Osteoblast (primary cell): ENCODE measurements around the gene DLG2. TPM values are rescaled to one million over a fixed set of nuclear protein-coding genes. Genes with fewer than 3 reads are reported as not detected.

Experiments
- DNase-seq: peaks from one replicate; pipeline ENCODE4 v3.0.0; 2011; ENCODE audit warnings: low spot score, mixed read lengths; ENCODE audit not compliant: insufficient read length; ENCODE audit errors: missing footprints
- H2AFZ ChIP-seq: 2 replicates; pipeline ENCODE4 v1.6.0; 2011; ENCODE audit warnings: mild to moderate bottlenecking, low read length
- H3K27ac ChIP-seq: 2 replicates; pipeline ENCODE4 v1.5.1; 2011; ENCODE audit warnings: mild to moderate bottlenecking, low read depth, low read length, moderate library complexity
- H3K27me3 ChIP-seq: 2 replicates; pipeline ENCODE4 v1.6.0; 2012; ENCODE audit warnings: mild to moderate bottlenecking, control low read depth, inconsistent platforms, low read length, moderate library complexity; ENCODE audit not compliant: insufficient read depth
- H3K36me3 ChIP-seq: 2 replicates; pipeline ENCODE4 v1.5.1; 2011; ENCODE audit warnings: mild to moderate bottlenecking, low read length, control low read depth, moderate library complexity; ENCODE audit not compliant: insufficient read depth
- H3K4me1 ChIP-seq: 2 replicates; pipeline ENCODE4 v1.5.1; 2011; ENCODE audit warnings: mild to moderate bottlenecking, low read length, control low read depth, moderate library complexity; ENCODE audit not compliant: insufficient read depth
- H3K4me2 ChIP-seq: 2 replicates; pipeline ENCODE4 v1.6.0; 2011; ENCODE audit warnings: mild to moderate bottlenecking, low read length; ENCODE audit not compliant: insufficient read depth
- H3K4me3 ChIP-seq: fragments of 200-600 bp; sonication (generic); 3 replicates; pipeline ENCODE4 v1.5.1; 2012; ENCODE audit warnings: mild to moderate bottlenecking, low read length, inconsistent platforms; ENCODE audit not compliant: insufficient read depth
- H3K79me2 ChIP-seq: 2 replicates; pipeline ENCODE4 v1.6.0; 2012; ENCODE audit warnings: mild to moderate bottlenecking, low read length, control low read depth, inconsistent platforms; ENCODE audit not compliant: insufficient read depth
- H3K9me3 ChIP-seq: 2 replicates; pipeline ENCODE4 v1.5.1; 2011; ENCODE audit warnings: low read depth, low read length, control low read depth
- H4K20me1 ChIP-seq: 2 replicates; pipeline ENCODE4 v1.6.0; 2012; ENCODE audit warnings: mild to moderate bottlenecking, low read length, control low read depth; ENCODE audit not compliant: insufficient read depth
- total RNA-seq: library from RNA; depleted of rRNA; stranded (reverse); fragments of >200 nt; gene quantifications from 2 replicates; pipeline ENCODE4 v1.2.3, GENCODE V29; 2012
- TF ChIP-seq, protein P1 (sequence below): IDR thresholded peaks from 2 replicates; pipeline ENCODE4 v1.5.1; 2011; ENCODE audit warnings: mild to moderate bottlenecking, low read depth, low read length, moderate library complexity; ENCODE audit errors: extremely low read depth

The DLG2 gene
- total RNA-seq, 1 donor, result 3.3 TPM

DNA sequence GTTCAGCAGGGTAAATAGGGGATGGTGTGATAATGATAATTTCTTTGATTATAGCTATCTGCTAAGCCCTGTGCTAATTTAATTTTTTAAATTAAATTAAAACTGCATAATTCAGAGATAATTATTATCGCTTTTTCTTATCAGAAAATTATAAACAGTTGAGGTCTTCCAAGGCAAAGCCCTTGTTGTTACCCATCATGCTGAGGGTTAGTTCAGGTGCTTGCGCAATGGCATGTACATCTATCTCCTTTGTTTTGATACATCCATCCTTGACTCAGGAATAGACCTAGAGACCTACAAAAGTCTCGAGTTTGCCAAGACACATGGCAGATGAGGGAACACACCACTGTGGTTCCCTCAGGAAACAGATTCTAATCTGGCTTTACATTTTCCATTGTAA is 737.6 kb downstream of the DLG2 start:
- no peaks in the 10 kb centered on the region for H3K9me3 ChIP-seq
- TF ChIP-seq, protein P1, sequence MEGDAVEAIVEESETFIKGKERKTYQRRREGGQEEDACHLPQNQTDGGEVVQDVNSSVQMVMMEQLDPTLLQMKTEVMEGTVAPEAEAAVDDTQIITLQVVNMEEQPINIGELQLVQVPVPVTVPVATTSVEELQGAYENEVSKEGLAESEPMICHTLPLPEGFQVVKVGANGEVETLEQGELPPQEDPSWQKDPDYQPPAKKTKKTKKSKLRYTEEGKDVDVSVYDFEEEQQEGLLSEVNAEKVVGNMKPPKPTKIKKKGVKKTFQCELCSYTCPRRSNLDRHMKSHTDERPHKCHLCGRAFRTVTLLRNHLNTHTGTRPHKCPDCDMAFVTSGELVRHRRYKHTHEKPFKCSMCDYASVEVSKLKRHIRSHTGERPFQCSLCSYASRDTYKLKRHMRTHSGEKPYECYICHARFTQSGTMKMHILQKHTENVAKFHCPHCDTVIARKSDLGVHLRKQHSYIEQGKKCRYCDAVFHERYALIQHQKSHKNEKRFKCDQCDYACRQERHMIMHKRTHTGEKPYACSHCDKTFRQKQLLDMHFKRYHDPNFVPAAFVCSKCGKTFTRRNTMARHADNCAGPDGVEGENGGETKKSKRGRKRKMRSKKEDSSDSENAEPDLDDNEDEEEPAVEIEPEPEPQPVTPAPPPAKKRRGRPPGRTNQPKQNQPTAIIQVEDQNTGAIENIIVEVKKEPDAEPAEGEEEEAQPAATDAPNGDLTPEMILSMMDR, result no peak

DNA sequence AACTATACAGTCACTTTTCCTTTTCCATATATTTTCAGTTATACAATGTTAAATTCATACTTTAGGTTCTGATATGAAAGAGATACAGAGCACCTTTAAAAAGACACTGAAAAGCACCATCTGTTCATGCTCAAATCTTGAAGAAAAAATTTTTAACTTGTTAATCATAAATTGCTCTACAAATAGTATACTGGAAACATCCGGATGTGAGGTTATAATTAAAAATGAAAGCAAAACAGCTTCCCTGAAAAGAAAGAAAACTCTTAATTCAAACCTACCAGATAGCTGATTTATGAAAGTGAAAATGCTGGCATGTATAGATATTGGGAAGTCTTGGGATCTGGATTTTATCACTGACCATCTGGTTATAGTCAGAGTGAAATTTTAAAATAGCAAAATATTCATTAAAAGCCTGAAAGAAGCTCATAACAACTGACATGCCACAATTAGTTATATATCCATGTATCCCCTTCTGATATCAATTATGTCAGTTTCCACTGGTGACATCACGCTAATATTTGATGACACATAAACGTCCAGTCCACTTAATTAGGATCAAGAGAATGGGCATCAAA is 740.0 kb downstream of the DLG2 start:
- peak overlapping the region; percentile 41 for H3K4me2 ChIP-seq
- TF ChIP-seq, protein P1, result no peak
- H3K36me3 ChIP-seq, result no peaks in the 10 kb centered on the region
- no peaks in the 10 kb centered on the region for H3K79me2 ChIP-seq
- H3K4me3 ChIP-seq, result peak overlapping the region; percentile 23
- no peak overlapping the region for H3K27ac ChIP-seq
- H3K9me3 ChIP-seq, result no peaks in the 10 kb centered on the region
- no peaks in the 10 kb centered on the region for H4K20me1 ChIP-seq
- H3K4me1 ChIP-seq, result peaks cover 4% of the 10 kb centered on the region
- H3K27me3 ChIP-seq, result no peaks in the 10 kb centered on the region
- H2AFZ ChIP-seq, result peak overlapping the region; percentile 72
- peak; percentile 49 for DNase-seq

More for the DNA sequence above, 737.6 kb downstream of the DLG2 start:
- Histone ChIP-seq H2AFZ (no peak overlapping the region), H4K20me1 (no peaks in the 10 kb centered on the region), H3K4me1 (peaks cover 4% of the 10 kb centered on the region), H3K4me2 (no peak overlapping the region), H3K36me3 (no peaks in the 10 kb centered on the region), H3K27ac (no peak overlapping the region), H3K79me2 (no peaks in the 10 kb centered on the region), H3K4me3 (no peak overlapping the region), H3K27me3 (no peaks in the 10 kb centered on the region)
- DNase-seq, result no peak

DNA sequence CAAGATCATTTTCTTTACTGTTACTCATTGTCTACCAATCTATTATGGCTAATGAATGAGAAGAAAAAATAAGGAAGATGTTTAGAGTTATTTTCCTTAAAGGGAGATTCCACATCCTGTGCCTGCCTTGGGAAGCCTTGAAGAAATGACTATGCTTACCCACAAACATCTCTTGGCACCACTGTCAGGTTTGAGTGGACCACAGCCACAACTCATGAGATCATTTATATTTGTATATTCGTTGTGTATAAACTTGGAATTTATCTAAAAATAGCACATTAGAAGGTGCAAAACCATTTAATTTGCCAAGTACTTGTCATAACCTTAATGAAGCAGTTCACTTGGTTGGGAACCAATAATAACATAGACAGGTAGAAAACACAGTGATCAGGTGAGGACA is 740.8 kb downstream of the DLG2 start:
- Histone ChIP-seq H3K4me1 (peaks cover 4% of the 10 kb centered on the region), H3K79me2 (no peaks in the 10 kb centered on the region), H3K27ac (no peak overlapping the region), H4K20me1 (no peaks in the 10 kb centered on the region), H3K27me3 (no peaks in the 10 kb centered on the region), H2AFZ (no peak overlapping the region), H3K9me3 (no peaks in the 10 kb centered on the region), H3K4me3 (no peak overlapping the region), H3K36me3 (no peaks in the 10 kb centered on the region), H3K4me2 (no peak overlapping the region)
- DNase-seq, result no peak
- TF ChIP-seq, protein P1, result no peak

DNA sequence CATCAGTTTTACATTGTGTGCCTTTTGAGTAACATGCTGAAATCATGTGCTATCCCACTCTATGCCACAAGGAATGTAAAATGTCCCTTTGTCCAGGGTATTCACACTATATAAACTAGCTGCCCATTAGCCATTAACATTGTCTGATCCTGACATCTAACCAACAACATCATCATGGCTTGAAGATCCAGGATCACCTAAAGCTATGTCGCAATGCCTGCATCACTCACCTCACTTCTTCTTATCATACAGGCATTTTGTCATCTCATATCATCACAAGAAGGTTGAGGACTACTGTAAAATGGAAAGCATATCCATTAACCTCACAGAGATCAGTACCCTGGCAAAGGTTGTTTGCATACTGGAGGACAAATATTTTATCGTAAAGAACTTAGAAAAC is 742.3 kb downstream of the DLG2 start:
- DNase-seq, result no peak

More for the DNA sequence above, 742.3 kb downstream of the DLG2 start:
- H3K4me1 ChIP-seq, result peaks cover 4% of the 10 kb centered on the region
- no peak overlapping the region for H2AFZ ChIP-seq
- no peak overlapping the region for H3K4me2 ChIP-seq
- H3K79me2 ChIP-seq, result no peaks in the 10 kb centered on the region
- no peaks in the 10 kb centered on the region for H3K36me3 ChIP-seq
- no peak overlapping the region for H3K27ac ChIP-seq
- no peaks in the 10 kb centered on the region for H4K20me1 ChIP-seq
- H3K27me3 ChIP-seq, result no peaks in the 10 kb centered on the region
- H3K9me3 ChIP-seq, result no peaks in the 10 kb centered on the region
- TF ChIP-seq, protein P1, result no peak
- no peak overlapping the region for H3K4me3 ChIP-seq
